BLaER1 treated with 17β-estradiol and CSF1 and Interleukin-3, amounts not matched to agents 10 nM and 100 nM (cell line): Measurements from ENCODE around the gene UBA6.
A peak's percentile ranks its signal among the peaks of the same experiment; 100 is the strongest.

Experiments used
- H3K27ac ChIP-seq, 11 experiments: shearing (Covaris generic); formaldehyde crosslinking; 2 replicates each; pipeline ENCODE4 v1.8.1; 2022
- H3K27me3 ChIP-seq, 11 experiments: shearing (Covaris generic); formaldehyde crosslinking; 2 replicates each; pipeline ENCODE4 v1.8.1; 2022
- H3K36me3 ChIP-seq, 11 experiments: shearing (Covaris generic); formaldehyde crosslinking; 2 replicates each; pipeline ENCODE4 v1.8.1; 2022
- H3K4me1 ChIP-seq, 10 experiments: shearing (Covaris generic); formaldehyde crosslinking; 2 replicates each; pipeline ENCODE4 v1.8.1; 2022
- H3K4me2 ChIP-seq, 11 experiments: shearing (Covaris generic); formaldehyde crosslinking; 2 replicates each; pipeline ENCODE4 v1.8.1; 2022
- H3K4me3 ChIP-seq, 10 experiments: shearing (Covaris generic); formaldehyde crosslinking; 2 replicates each; pipeline ENCODE4 v1.8.1; 2022
- H3K9ac ChIP-seq, 11 experiments: shearing (Covaris generic); formaldehyde crosslinking; 2 replicates each; pipeline ENCODE4 v1.8.1; 2022
- H3K9me3 ChIP-seq, 11 experiments: shearing (Covaris generic); formaldehyde crosslinking; replicated peaks in 1 of 11; 2 replicates each; pipeline ENCODE4 v1.8.1; 2022
- H4K20me1 ChIP-seq, 11 experiments: shearing (Covaris generic); formaldehyde crosslinking; 2 replicates each; pipeline ENCODE4 v1.8.1; 2022
- Cebpa-rat ChIP-seq, 11 experiments: shearing (Covaris generic); IDR thresholded peaks; 2 replicates each; pipeline ENCODE4 v1.8.1; 2022

UBA6 gene

GRCh38 chr4:67691328-67691727 is 9.6 kb downstream of the UBA6 start:
- Histone ChIP-seq H3K27ac (no peak overlapping the region), H3K9me3 (peaks cover 0 to 26% (median 16%) of the 10 kb centered on the region in 11 experiments; a peak in 19 of 22 replicates), H4K20me1 (peaks cover 0 to 69% (median 3%) of the 10 kb centered on the region in 11 experiments; a peak in 6 of 22 replicates), H3K9ac (no peak overlapping the region), H3K27me3 (no peaks in the 10 kb centered on the region), H3K36me3 (peaks cover 63 to 95% (median 79%) of the 10 kb centered on the region in 11 experiments), H3K4me3 (no peak overlapping the region), H3K4me2 (no peak overlapping the region; a peak in 1 of 22 replicates), H3K4me1 (peaks cover 0 to 32% (median 0%) of the 10 kb centered on the region in 10 experiments; a peak in 4 of 20 replicates)
- TF ChIP-seq Cebpa-rat (IDR thresholded peaks at IDR 0.05) = no peak

- no peak overlapping the region for H3K27ac ChIP-seq
- H3K9me3 ChIP-seq = peaks cover 0 to 15% (median 9%) of the 10 kb centered on the region in 11 experiments; a peak in 19 of 22 replicates
- H3K36me3 ChIP-seq = peaks cover 48 to 93% (median 70%) of the 10 kb centered on the region in 11 experiments
- peaks cover 0 to 50% (median 0%) of the 10 kb centered on the region in 10 experiments; a peak in 6 of 20 replicates for H3K4me1 ChIP-seq
- H3K27me3 ChIP-seq = no peaks in the 10 kb centered on the region
- TF ChIP-seq Cebpa-rat (IDR thresholded peaks at IDR 0.05) = no peak
- peaks cover 0 to 90% (median 8%) of the 10 kb centered on the region in 11 experiments; a peak in 8 of 22 replicates for H4K20me1 ChIP-seq
- H3K4me2 ChIP-seq = no peak overlapping the region
- no peak overlapping the region for H3K9ac ChIP-seq
- no peak overlapping the region for H3K4me3 ChIP-seq
Observed at GRCh38 chr4:67687636-67688035, 13.3 kb downstream of the UBA6 start.

DNA sequence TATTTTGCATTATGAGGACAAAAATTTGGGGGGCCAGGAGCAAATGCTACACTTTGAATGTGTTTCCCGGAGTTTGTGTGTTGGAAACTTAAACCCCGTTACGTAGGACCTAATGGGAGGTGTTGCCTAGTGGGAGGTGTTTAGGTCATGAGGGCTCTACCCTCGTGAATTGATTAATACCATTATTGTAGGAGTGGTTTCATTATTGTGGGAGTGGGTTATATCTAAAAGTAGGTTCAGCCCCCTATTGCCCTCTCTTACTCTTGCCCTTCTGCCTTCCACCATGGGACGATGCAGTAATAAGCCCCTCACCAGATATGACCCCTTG is 15.5 kb downstream of the UBA6 start:
- H3K4me3 ChIP-seq = no peak overlapping the region
- H3K9ac ChIP-seq = no peak overlapping the region
- H3K4me1 ChIP-seq = peaks cover 0 to 32% (median 0%) of the 10 kb centered on the region in 10 experiments; a peak in 6 of 20 replicates
- peak overlapping the region in 3 of 11 experiments; percentile 16 to 58 (median 35); a peak in 6 of 22 replicates for H3K4me2 ChIP-seq
- H3K27me3 ChIP-seq = no peaks in the 10 kb centered on the region
- peaks cover 50 to 93% (median 69%) of the 10 kb centered on the region in 11 experiments for H3K36me3 ChIP-seq
- peak overlapping the region in 1 of 11 experiments; percentile 31; a peak in 2 of 22 replicates for H3K27ac ChIP-seq
- TF ChIP-seq Cebpa-rat (IDR thresholded peaks at IDR 0.05) = no peak
- H3K9me3 ChIP-seq = no peaks in the 10 kb centered on the region
- H4K20me1 ChIP-seq = peaks cover 0 to 85% (median 8%) of the 10 kb centered on the region in 11 experiments; a peak in 8 of 22 replicates

DNA sequence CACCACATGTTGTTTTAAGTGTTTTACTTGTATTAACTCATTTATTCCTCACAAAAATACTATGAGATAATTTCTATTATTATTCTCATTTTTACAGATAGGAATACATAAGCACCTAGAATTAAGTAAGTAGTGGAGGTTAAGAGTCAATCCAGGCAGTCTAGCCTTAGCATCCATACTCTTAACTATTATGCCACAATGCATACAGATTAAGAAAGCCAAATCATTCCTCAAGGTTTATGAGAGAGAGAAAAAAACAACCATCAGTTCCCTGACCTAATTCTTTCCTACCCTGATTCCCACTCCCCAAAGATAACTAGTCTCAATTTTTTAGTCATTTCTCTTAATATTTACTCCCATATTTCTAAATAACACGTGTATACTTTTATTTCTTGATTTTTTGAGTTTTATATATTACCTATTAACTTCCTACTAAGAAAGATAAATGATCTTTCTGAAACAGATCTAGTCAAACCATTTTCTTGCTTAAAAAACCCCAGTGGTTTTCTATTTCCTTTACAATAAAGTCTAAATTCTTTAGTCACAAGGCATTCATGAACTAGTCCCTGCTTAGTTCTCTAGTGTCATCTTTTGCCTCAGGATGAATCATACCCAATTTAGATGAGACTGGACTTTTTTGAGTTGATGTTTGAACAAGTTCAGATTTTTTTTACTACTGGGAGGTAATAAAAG is 16.0 kb downstream of the UBA6 start:
- peaks cover 50 to 93% (median 69%) of the 10 kb centered on the region in 11 experiments for H3K36me3 ChIP-seq

GRCh38 chr4:67682266-67682665 is 18.7 kb downstream of the UBA6 start:
- Histone ChIP-seq H3K4me1 (peaks cover 0 to 17% (median 0%) of the 10 kb centered on the region in 10 experiments; a peak in 6 of 20 replicates), H3K9ac (no peak overlapping the region), H3K27me3 (no peaks in the 10 kb centered on the region), H3K4me2 (no peak overlapping the region), H4K20me1 (peaks cover 0 to 65% (median 2%) of the 10 kb centered on the region in 11 experiments; a peak in 7 of 22 replicates), H3K36me3 (peaks cover 55 to 91% (median 71%) of the 10 kb centered on the region in 11 experiments), H3K9me3 (peaks cover 0 to under 1% (median 0%) of the 10 kb centered on the region in 11 experiments; a peak in 1 of 22 replicates), H3K27ac (no peak overlapping the region), H3K4me3 (no peak overlapping the region)
- TF ChIP-seq Cebpa-rat (IDR thresholded peaks at IDR 0.05) = no peak

More for the DNA sequence above, 16.0 kb downstream of the UBA6 start:
- Histone ChIP-seq H3K27ac (peak overlapping the region in 1 of 11 experiments; percentile 31; a peak in 1 of 22 replicates), H4K20me1 (peaks cover 0 to 82% (median 8%) of the 10 kb centered on the region in 11 experiments; a peak in 8 of 22 replicates), H3K9ac (no peak overlapping the region), H3K4me2 (peak overlapping the region in 3 of 11 experiments; percentile 16 to 58 (median 35); a peak in 6 of 22 replicates), H3K9me3 (no peaks in the 10 kb centered on the region), H3K4me1 (peaks cover 0 to 27% (median 0%) of the 10 kb centered on the region in 10 experiments; a peak in 6 of 20 replicates), H3K27me3 (no peaks in the 10 kb centered on the region), H3K4me3 (no peak overlapping the region)
- TF ChIP-seq Cebpa-rat (IDR thresholded peaks at IDR 0.05) = no peak

DNA sequence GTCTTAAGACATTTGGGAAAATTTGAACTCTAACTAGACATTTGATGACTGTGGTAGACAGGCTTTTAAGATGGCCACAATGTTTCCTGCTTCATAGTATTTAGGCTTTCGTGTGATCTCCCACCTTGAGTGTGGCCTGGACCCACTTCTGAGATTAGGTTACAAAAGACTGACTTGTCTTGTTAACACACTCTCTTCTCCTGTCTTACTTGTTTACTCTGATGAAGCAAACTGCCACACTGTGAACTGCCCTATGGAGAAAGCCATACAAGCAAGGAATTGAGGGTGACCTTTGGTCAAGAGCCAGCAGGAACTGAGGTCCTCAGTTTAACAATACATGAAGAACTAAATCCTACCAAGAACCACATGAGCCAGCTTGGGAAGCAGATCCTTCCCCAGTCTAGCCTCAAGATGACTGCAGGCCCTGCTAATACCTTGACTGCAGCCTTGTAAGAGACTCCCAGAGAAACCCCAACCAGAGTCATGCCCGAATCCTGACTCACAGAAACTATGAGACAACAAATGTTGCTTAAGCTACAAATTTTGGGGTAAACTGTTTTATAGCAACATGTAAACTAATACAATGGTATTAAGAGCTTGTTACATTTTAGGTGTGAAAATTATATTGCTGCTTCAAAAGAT is 20.3 kb downstream of the UBA6 start:
- H3K27ac ChIP-seq = no peak overlapping the region
- H3K9me3 ChIP-seq = peaks cover 0 to 9% (median 4%) of the 10 kb centered on the region in 11 experiments; a peak in 5 of 22 replicates
- no peak overlapping the region for H3K4me3 ChIP-seq
- peaks cover 61 to 91% (median 75%) of the 10 kb centered on the region in 11 experiments for H3K36me3 ChIP-seq
- peaks cover 0 to 12% (median 0%) of the 10 kb centered on the region in 10 experiments; a peak in 6 of 20 replicates for H3K4me1 ChIP-seq
- H3K27me3 ChIP-seq = no peaks in the 10 kb centered on the region
- H3K9ac ChIP-seq = no peak overlapping the region
- peaks cover 0 to 52% (median 0%) of the 10 kb centered on the region in 11 experiments; a peak in 7 of 22 replicates for H4K20me1 ChIP-seq
- TF ChIP-seq Cebpa-rat (IDR thresholded peaks at IDR 0.05) = no peak
- no peak overlapping the region for H3K4me2 ChIP-seq

- TF ChIP-seq Cebpa-rat (IDR thresholded peaks at IDR 0.05) = no peak
- Histone ChIP-seq H3K9me3 (peaks cover 0 to 15% (median 12%) of the 10 kb centered on the region in 11 experiments; a peak in 11 of 22 replicates), H3K27ac (no peak overlapping the region), H4K20me1 (peaks cover 0 to 43% (median 0%) of the 10 kb centered on the region in 11 experiments; a peak in 3 of 22 replicates), H3K36me3 (peaks cover 71 to 93% (median 89%) of the 10 kb centered on the region in 11 experiments), H3K27me3 (no peaks in the 10 kb centered on the region), H3K4me2 (no peak overlapping the region), H3K9ac (no peak overlapping the region), H3K4me1 (no peaks in the 10 kb centered on the region), H3K4me3 (no peak overlapping the region)
Observed at GRCh38 chr4:67678612-67679011, 22.3 kb downstream of the UBA6 start.

- Histone ChIP-seq H3K4me3 (no peak overlapping the region), H3K27ac (no peak overlapping the region), H3K4me2 (no peak overlapping the region), H4K20me1 (peaks cover 0 to 21% (median 0%) of the 10 kb centered on the region in 11 experiments; a peak in 3 of 22 replicates), H3K27me3 (no peaks in the 10 kb centered on the region), H3K9me3 (peaks cover 0 to 15% (median 12%) of the 10 kb centered on the region in 11 experiments; a peak in 11 of 22 replicates), H3K9ac (no peak overlapping the region), H3K36me3 (peaks cover 78 to 98% (median 92%) of the 10 kb centered on the region in 11 experiments), H3K4me1 (no peaks in the 10 kb centered on the region)
- no peak for TF ChIP-seq Cebpa-rat (IDR thresholded peaks at IDR 0.05)
Observed at GRCh38 chr4:67674098-67674497, 26.9 kb downstream of the UBA6 start.
